Activated CD4-positive, alpha-beta memory T cell treated with anti-CD3 and anti-CD28 coated beads for 36 hours (primary cell): Measurements from ENCODE around the gene CTSA. TPM values are rescaled to one million over a fixed set of nuclear protein-coding genes. Genes with fewer than 3 reads are reported as not detected.

Experiments
- CTCF ChIA-PET: fragments of 350-600 bp; sonication (Branson Sonifier 250); formaldehyde crosslinking; loops from one replicate; lab custom pipeline; 2021; ENCODE audit warnings: antibody characterized with exemption, inconsistent platforms; lab: Charles Lee
- POLR2A ChIA-PET: fragments of 350-600 bp; sonication (Branson Sonifier 250); formaldehyde crosslinking; loops from one replicate; lab custom pipeline; 2021; ENCODE audit warnings: antibody characterized with exemption; lab: Charles Lee
- DNase-seq: peaks from one replicate; pipeline ENCODE4 v3.0.0-alpha.2; 2020
- H3K27ac Mint-ChIP-seq: one replicate; pipeline ENCODE4 v1.8.0; 2021; ENCODE audit warnings: mixed read lengths
- H3K27me3 Mint-ChIP-seq: one replicate; pipeline ENCODE4 v1.8.0; 2021; ENCODE audit warnings: mixed read lengths
- H3K36me3 Mint-ChIP-seq: one replicate; pipeline ENCODE4 v1.8.0; 2021; ENCODE audit warnings: mixed read lengths
- H3K4me1 Mint-ChIP-seq: one replicate; pipeline ENCODE4 v1.8.0; 2021; ENCODE audit warnings: low read depth, mixed read lengths
- H3K4me3 Mint-ChIP-seq: one replicate; pipeline ENCODE4 v1.8.0; 2021; ENCODE audit warnings: mild to moderate bottlenecking, mixed read lengths
- H3K9me3 Mint-ChIP-seq: one replicate; pipeline ENCODE4 v1.8.0; 2021; ENCODE audit warnings: mixed read lengths
- intact Hi-C: fragments of 100-400 bp; cut with micrococcal nuclease; formaldehyde crosslinking; loops from one replicate; pipeline ENCODE4 v1.15.1; 2023
- total RNA-seq, 2 experiments: library from RNA; stranded (reverse); gene quantifications; one replicate each; pipeline ENCODE4 v1.2.3, GENCODE V29; 2021

The CTSA gene
- total RNA-seq, 2 experiments from 2014 or later, result 49.8 to 54.8 TPM

DNA sequence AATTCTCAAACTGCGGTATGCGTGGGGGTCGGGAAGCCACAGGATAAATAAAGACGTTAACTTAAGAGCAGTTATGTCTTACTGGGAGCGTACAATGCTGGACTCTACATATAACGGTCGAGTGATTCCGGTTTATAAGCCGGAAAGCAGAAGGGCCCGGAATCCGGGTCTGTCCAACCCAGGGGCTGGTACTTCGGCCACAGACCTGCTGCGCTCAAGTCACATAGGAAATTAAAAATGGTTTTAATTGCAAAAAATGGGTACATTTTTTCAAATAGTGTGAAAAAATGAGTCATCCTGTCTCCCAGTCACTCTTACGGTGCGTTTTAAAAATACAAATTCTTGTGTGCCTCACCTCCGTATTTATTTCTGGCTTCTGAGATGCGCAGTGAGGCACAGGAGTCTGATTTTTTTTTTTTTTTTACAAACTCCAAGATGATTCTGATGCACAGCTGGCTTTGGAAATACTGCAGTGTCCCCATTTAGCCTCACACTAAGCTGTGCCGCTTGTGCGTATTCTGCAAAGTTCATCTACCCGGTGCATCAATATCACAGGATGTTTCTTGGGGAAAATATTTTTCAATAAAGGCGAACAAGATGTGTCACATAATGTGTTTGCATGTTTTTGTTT is 44.4 kb downstream of the CTSA start:
- H3K27ac Mint-ChIP-seq, result peak overlapping the region; percentile 89
- ChIA-PET CTCF (interaction anchor here (2.1 to 9.2 kb wide), 5 partner anchors 27 to 137 kb away, joined by 5 to 67 read pairs (median 15); partner anchors contain the start of gene ZNF335), POLR2A (interaction anchor here (0.6 to 3.8 kb wide), 17 partner anchors 8 to 560 kb away, joined by 3 to 28 read pairs (median 4); partner anchors contain the start of genes ACOT8, CTSA, DNTTIP1 and NEURL2)
- peaks cover 32% of the 10 kb centered on the region for H3K4me1 Mint-ChIP-seq
- no peak for DNase-seq
- intact Hi-C loops, result loop anchor here (1.0 to 10.0 kb wide), 8 partner anchors 25 to 429 kb away; partner anchors contain the start of genes ACOT8, CTSA, NCOA5 and NEURL2
- H3K36me3 Mint-ChIP-seq, result peaks cover 28% of the 10 kb centered on the region
- H3K27me3 Mint-ChIP-seq, result no peaks in the 10 kb centered on the region
- no peaks in the 10 kb centered on the region for H3K9me3 Mint-ChIP-seq
- peak overlapping the region; percentile 90 for H3K4me3 Mint-ChIP-seq

DNA sequence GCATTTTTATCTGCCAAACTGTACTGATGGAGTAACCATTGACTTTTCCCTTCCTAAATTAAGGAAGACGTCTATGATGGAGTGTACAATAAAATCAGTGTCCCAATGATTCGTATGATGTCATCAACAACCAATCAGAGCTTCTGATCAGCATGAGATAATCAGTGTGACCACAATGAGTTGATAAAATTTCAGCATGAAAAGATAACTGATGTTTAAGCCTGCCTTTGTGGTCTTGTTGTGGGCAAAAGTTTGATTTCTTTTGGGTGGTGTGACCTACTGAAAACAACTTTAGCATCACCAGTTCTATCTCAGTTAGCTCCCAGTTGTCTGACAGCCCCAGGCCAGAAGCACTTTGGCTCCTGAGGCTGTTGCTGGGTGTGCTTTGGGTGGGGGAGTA is 46.6 kb downstream of the CTSA start:
- no peak overlapping the region for H3K4me3 Mint-ChIP-seq
- peak overlapping the region; percentile 53 for H3K27ac Mint-ChIP-seq
- H3K27me3 Mint-ChIP-seq, result no peaks in the 10 kb centered on the region
- H3K36me3 Mint-ChIP-seq, result peaks cover 30% of the 10 kb centered on the region
- ChIA-PET CTCF (interaction anchor here (0.6 to 9.2 kb wide), 6 partner anchors 11 to 139 kb away, joined by 3 to 67 read pairs (median 4); partner anchors contain the start of gene ZNF335), POLR2A (interaction anchor here (0.8 to 1.4 kb wide), 2 partner anchors 11 to 12 kb away, joined by 3 to 4 read pairs; no protein-coding TSS in a partner anchor)
- intact Hi-C loops, result loop anchor here (10.0 kb wide), 1 partner anchor 427 kb away; no protein-coding TSS in a partner anchor
- DNase-seq, result no peak
- peaks cover 29% of the 10 kb centered on the region for H3K4me1 Mint-ChIP-seq
- no peaks in the 10 kb centered on the region for H3K9me3 Mint-ChIP-seq

DNA sequence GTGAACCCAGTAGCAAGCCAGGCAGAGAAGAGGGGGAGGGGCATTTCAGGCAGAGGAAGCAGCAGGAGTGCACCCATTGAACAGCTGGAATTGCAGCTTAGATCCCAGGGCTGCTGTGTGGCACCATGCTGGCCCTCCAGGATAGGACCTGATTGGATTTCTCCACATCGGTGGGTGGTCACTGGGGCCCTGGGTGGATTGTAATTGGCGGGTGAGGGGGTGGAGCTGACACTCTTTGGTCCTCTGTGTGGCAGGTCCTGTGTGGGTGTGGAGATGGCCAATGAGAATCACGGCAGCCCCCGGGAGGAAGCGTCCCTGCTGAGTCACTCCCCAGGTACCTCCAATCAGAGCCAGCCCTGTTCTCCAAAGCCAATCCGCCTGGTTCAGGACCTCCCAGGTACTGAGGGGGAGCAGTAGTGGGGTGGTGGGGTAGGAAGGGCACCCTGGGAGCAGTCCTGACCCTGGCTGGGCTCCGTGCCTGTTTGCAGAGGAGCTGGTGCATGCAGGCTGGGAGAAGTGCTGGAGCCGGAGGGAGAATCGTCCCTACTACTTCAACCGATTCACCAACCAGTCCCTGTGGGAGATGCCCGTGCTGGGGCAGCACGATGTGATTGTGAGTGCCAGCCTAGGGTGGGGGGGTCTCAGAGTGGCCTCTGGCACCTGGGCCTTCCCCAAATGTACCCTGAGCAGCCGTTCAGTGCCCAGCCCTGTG is 47.7 kb downstream of the CTSA start:
- no peak overlapping the region for H3K4me3 Mint-ChIP-seq
- no peaks in the 10 kb centered on the region for H3K27me3 Mint-ChIP-seq
- peaks cover 35% of the 10 kb centered on the region for H3K36me3 Mint-ChIP-seq
- H3K9me3 Mint-ChIP-seq, result no peaks in the 10 kb centered on the region
- H3K4me1 Mint-ChIP-seq, result peaks cover 29% of the 10 kb centered on the region
- CTCF ChIA-PET, result interaction anchor here (1.6 to 9.2 kb wide), 2 partner anchors 24 to 32 kb away, joined by 4 to 67 read pairs; partner anchors contain the start of gene ZNF335
- POLR2A ChIA-PET, result no interaction called here
- DNase-seq, result no peak
- peak overlapping the region; percentile 53 for H3K27ac Mint-ChIP-seq
- intact Hi-C loops, result loop anchor here (10.0 kb wide), 1 partner anchor 426 kb away; no protein-coding TSS in a partner anchor

DNA sequence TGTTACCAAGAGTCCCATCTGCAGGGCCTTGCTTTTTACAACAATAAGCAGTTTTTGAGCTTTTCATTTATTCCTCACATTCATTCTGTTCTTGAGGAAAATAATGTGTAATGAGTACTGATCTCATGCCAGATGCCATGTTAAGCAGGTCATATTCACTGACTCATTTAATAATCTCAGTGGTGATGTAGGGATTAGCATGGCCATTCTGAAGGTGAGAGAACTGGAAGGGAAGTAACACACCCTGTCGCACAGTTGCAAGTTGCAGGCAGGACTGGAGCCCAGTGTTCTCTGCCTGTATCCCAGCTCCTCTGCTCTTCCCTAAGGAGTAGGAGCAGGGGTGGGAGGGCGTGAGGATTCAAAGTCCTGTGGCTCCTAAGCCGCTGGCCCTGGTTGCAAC is 48.9 kb downstream of the CTSA start:
- Mint-ChIP-seq H3K27me3 (no peaks in the 10 kb centered on the region), H3K27ac (no peak overlapping the region), H3K36me3 (peaks cover 46% of the 10 kb centered on the region), H3K4me1 (peaks cover 41% of the 10 kb centered on the region), H3K9me3 (no peaks in the 10 kb centered on the region), H3K4me3 (no peak overlapping the region)
- DNase-seq, result no peak
- POLR2A ChIA-PET, result interaction anchor here (0.6 kb wide), 1 partner anchor 146 kb away, joined by 5 read pairs; no protein-coding TSS in a partner anchor
- CTCF ChIA-PET, result interaction anchor here (9.2 kb wide), 1 partner anchor 30 kb away, joined by 67 read pairs; the partner anchor contains the start of gene ZNF335
- intact Hi-C loops, result no loop called here

DNA sequence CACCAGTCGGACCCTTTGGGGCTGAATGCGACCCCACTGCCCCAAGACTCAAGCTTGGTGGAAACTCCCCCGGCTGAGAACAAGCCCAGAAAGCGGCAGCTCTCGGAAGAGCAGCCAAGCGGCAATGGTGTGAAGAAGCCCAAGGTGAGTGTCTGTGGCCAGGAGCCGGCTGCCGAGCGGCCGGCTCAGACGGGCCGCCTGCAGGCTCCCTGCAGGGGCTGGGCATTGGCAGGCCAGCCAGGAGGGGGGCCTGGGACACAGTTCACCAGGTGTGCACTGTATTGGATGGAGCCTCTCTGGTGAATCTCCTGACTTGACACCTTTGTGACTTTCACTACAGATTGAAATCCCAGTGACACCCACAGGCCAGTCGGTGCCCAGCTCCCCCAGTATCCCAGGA is 49.3 kb downstream of the CTSA start:
- POLR2A ChIA-PET, result interaction anchor here (0.6 kb wide), 1 partner anchor 147 kb away, joined by 5 read pairs; no protein-coding TSS in a partner anchor
- Mint-ChIP-seq H3K27ac (no peak overlapping the region), H3K36me3 (peaks cover 46% of the 10 kb centered on the region)

DNA sequence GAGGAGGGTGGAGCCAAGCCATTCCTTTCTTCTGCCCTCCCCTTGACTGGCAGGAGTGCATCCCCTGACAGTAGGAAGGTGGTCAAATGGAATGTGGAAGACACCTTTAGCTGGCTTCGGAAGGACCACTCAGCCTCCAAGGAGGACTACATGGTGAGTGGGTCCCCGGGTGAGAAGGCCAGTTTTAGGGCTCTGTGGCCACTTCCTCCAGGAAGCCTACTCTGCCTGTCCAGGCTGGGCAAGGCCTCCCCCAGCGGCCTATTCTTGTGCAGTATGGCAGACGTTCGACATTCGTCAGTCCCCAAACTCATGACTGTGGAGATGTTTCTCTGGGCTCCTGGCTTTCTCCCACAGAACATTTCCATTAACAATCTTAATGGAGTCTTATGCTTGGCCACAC is 52.5 kb downstream of the CTSA start:
- POLR2A ChIA-PET, result interaction anchor here (0.6 to 3.1 kb wide), 3 partner anchors 9 to 53 kb away, joined by 3 to 28 read pairs (median 14); partner anchors contain the start of gene PCIF1
- Mint-ChIP-seq H3K36me3 (peaks cover 45% of the 10 kb centered on the region), H3K27me3 (no peaks in the 10 kb centered on the region)

More for the DNA sequence above, 49.3 kb downstream of the CTSA start:
- no peak for DNase-seq
- Mint-ChIP-seq H3K9me3 (no peaks in the 10 kb centered on the region), H3K4me1 (peaks cover 39% of the 10 kb centered on the region), H3K27me3 (no peaks in the 10 kb centered on the region), H3K4me3 (no peak overlapping the region)
- CTCF ChIA-PET, result interaction anchor here (9.2 kb wide), 1 partner anchor 30 kb away, joined by 67 read pairs; the partner anchor contains the start of gene ZNF335
- intact Hi-C loops, result no loop called here

DNA sequence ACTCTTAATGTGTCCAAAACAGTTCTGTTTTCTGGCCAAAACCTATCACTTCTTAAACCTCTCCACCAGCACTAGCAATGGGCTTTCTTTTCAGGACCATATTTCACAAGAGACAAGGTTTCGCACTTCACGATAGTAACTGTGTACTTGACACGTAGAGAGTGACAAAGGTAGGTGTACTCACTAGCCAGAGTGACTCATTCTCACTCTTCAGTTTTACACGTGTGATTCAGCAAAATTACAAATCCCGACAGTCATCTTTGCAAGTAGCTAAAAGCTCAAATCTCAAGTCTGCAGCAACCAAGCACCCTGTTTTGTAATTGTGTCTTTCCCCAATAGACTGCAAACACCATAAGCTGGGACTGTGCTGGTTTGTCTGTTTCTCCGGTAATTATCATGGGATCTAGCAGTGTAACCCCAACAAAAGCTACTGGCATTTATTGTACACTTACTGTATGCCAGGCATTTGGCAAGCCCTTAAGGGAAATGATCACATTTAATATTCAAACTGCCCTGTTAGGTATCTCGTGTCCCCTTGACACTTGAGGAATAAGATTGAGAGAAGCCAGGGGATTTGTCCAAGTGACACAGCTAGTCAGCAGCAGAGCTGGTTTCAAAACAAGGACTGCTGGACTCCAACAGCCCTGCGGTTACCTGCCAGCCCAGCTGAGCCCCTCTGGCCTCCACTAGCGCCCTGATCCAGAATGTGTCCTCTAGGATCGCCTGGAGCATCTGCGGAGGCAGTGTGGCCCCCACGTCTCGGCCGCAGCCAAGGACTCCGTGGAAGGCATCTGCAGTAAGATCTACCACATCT is 53.2 kb downstream of the CTSA start:
- POLR2A ChIA-PET, result interaction anchor here (0.6 to 3.1 kb wide), 4 partner anchors 10 to 54 kb away, joined by 3 to 28 read pairs (median 8); partner anchors contain the start of gene PCIF1
- peaks cover 28% of the 10 kb centered on the region for H3K4me1 Mint-ChIP-seq

More for the DNA sequence above, 52.5 kb downstream of the CTSA start:
- CTCF ChIA-PET, result interaction anchor here (0.7 to 5.8 kb wide), 5 partner anchors 10 to 145 kb away, joined by 3 to 45 read pairs (median 4); no protein-coding TSS in a partner anchor
- Mint-ChIP-seq H3K27ac (peak overlapping the region; percentile 91), H3K4me3 (no peak overlapping the region), H3K4me1 (peaks cover 28% of the 10 kb centered on the region), H3K9me3 (no peaks in the 10 kb centered on the region)
- intact Hi-C loops, result loop anchor here (2.0 kb wide), 1 partner anchor 21 kb away; no protein-coding TSS in a partner anchor
- DNase-seq, result no peak

DNA sequence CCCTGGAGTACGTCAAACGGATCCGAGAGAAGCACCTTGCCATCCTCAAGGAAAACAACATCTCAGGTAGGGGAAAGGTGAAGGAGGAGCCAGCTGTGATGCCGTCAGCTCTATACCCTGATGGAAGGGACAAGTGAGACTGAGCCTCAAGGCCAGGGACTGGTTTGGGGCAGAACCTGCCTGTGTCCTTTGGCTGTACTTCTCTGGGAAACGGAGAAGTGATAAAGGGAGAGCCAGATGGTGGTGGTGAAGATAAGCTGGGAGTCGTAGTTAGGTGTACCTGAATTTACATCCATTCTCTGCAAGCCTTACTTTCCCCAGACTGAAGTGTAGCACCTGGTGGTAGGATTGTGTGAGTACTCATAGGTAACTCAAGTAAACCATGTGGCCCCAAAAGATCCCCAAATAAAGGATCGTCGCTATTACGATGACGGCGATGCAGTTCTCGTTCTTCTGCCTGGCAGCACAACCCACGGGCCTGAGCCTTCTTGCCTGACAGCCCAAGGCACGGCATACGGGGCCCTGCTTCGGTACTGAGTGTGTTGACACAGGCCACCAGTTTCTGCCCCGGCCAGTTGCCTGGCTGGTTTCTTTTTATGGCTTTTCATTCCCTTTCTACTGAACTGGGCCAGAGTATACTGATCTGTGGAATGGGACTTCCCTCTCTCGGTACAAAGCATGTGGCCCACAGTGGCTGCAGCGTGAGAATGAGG is 54.0 kb downstream of the CTSA start:
- Mint-ChIP-seq H3K9me3 (no peaks in the 10 kb centered on the region), H3K27ac (peak overlapping the region; percentile 91), H3K4me1 (peaks cover 28% of the 10 kb centered on the region), H3K4me3 (no peak overlapping the region), H3K36me3 (peaks cover 45% of the 10 kb centered on the region), H3K27me3 (no peaks in the 10 kb centered on the region)
- CTCF ChIA-PET, result interaction anchor here (1.0 to 5.8 kb wide), 5 partner anchors 21 to 146 kb away, joined by 3 to 45 read pairs (median 5); no protein-coding TSS in a partner anchor
- DNase-seq, result no peak
- POLR2A ChIA-PET, result interaction anchor here (1.0 to 3.1 kb wide), 3 partner anchors 11 to 24 kb away, joined by 3 to 28 read pairs (median 14); partner anchors contain the start of gene PCIF1
- intact Hi-C loops, result loop anchor here (2.0 kb wide), 1 partner anchor 20 kb away; no protein-coding TSS in a partner anchor

More for the DNA sequence above, 53.2 kb downstream of the CTSA start:
- peaks cover 50% of the 10 kb centered on the region for H3K36me3 Mint-ChIP-seq
- CTCF ChIA-PET, result interaction anchor here (0.7 to 5.8 kb wide), 7 partner anchors 11 to 145 kb away, joined by 3 to 45 read pairs (median 5); no protein-coding TSS in a partner anchor
- DNase-seq, result no peak
- H3K9me3 Mint-ChIP-seq, result no peaks in the 10 kb centered on the region
- intact Hi-C loops, result loop anchor here (2.0 kb wide), 1 partner anchor 20 kb away; no protein-coding TSS in a partner anchor
- H3K27ac Mint-ChIP-seq, result peak overlapping the region; percentile 91
- no peaks in the 10 kb centered on the region for H3K27me3 Mint-ChIP-seq
- H3K4me3 Mint-ChIP-seq, result no peak overlapping the region

DNA sequence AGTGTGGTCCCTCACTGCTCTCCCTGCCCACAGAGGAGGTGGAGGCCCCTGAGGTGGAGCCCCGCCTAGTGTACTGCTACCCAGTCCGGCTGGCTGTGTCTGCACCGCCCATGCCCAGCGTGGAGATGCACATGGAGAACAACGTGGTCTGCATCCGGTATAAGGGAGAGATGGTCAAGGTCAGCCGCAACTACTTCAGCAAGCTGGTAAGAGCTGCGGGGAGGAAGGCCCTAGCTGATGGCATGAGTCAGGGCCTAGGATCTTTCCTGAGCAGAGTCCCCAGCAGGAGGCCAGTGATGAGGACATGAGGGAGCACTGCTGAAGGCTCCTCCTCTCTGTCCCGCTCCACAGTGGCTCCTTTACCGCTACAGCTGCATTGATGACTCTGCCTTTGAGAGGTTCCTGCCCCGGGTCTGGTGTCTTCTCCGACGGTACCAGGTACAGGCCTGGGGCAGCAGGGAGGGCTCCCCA is 54.6 kb downstream of the CTSA start:
- DNase-seq, result no peak
- intact Hi-C loops, result loop anchor here (2.0 kb wide), 1 partner anchor 19 kb away; no protein-coding TSS in a partner anchor
- H3K27me3 Mint-ChIP-seq, result no peaks in the 10 kb centered on the region
- H3K27ac Mint-ChIP-seq, result peak overlapping the region; percentile 79
- no peak overlapping the region for H3K4me3 Mint-ChIP-seq
- H3K36me3 Mint-ChIP-seq, result peaks cover 42% of the 10 kb centered on the region
- CTCF ChIA-PET, result interaction anchor here (1.8 to 5.8 kb wide), 3 partner anchors 12 to 146 kb away, joined by 6 to 45 read pairs (median 13); partner anchors contain the start of gene PCIF1
- H3K4me1 Mint-ChIP-seq, result peaks cover 28% of the 10 kb centered on the region
- H3K9me3 Mint-ChIP-seq, result no peaks in the 10 kb centered on the region
- POLR2A ChIA-PET, result interaction anchor here (1.0 to 3.1 kb wide), 3 partner anchors 11 to 24 kb away, joined by 3 to 14 read pairs (median 3); partner anchors contain the start of gene PCIF1
